ENCODE data around the gene MYO1F. TPM values are rescaled to one million over a fixed set of nuclear protein-coding genes. Genes with fewer than 3 reads are reported as not detected.

MYO1F gene
- total RNA-seq, 1 donor from 2014 or later = not detected

GRCh38 chr19:8473648-8474476 lies 103.4 kb downstream of the MYO1F start:
- DNase-seq (ENCODE audit: low read depth) = no peak

Other genes with a start within 250 kb of the MYO1F start
- 0.05 and 0.11 TPM in 2 replicates for gene KANK3, start 234.2 kb downstream of the MYO1F start, total RNA-seq
- 0.57 TPM in 1 of 2 replicates, not detected in the other for gene ANGPTL4, start 213.3 kb downstream of the MYO1F start, total RNA-seq
- 10.0 and 12.5 TPM in 2 replicates for gene RAB11B, start 187.1 kb downstream of the MYO1F start, total RNA-seq
- 60.6 and 91.3 TPM in 2 replicates for gene MARCHF2, start 164.1 kb downstream of the MYO1F start, total RNA-seq
- gene HNRNPM, start 132.5 kb downstream of the MYO1F start, total RNA-seq = 38.5 and 43.6 TPM in 2 replicates
- not detected in 2 replicates for gene PRAM1, start 74.8 kb downstream of the MYO1F start, total RNA-seq
- 5.4 and 6.1 TPM in 2 replicates for gene ZNF414, start 63.3 kb downstream of the MYO1F start, total RNA-seq
- gene ADAMTS10, start 33.3 kb upstream of the MYO1F start, total RNA-seq = 0.83 TPM in 1 of 2 replicates, not detected in the other
- not detected in 2 replicates for gene NFILZ, start 53.2 kb upstream of the MYO1F start, total RNA-seq
- gene ACTL9, start 121.4 kb upstream of the MYO1F start, total RNA-seq = not detected in 2 replicates
- not detected in 2 replicates for gene OR2Z1, start 144.2 kb upstream of the MYO1F start, total RNA-seq

Measured in myocyte (in vitro differentiated cells).